HG03025 (cell line): ENCODE measurements around the gene MTMR12.

Source experiments
- ATAC-seq: cut with Tn5 transposase; IDR thresholded peaks from one replicate; pipeline ENCODE4 v1.9.1; 2021; ENCODE audit warnings: mild to moderate bottlenecking, moderate library complexity; ENCODE audit not compliant: unreplicated experiment, low FRiP score

Gene MTMR12

GRCh38 chr5:32206509-32207354 lies 106.0 kb downstream of the MTMR12 start:
- peak; percentile 38 for ATAC-seq

GRCh38 chr5:32206053-32206452 lies 106.7 kb downstream of the MTMR12 start:
- no peak for ATAC-seq

DNA sequence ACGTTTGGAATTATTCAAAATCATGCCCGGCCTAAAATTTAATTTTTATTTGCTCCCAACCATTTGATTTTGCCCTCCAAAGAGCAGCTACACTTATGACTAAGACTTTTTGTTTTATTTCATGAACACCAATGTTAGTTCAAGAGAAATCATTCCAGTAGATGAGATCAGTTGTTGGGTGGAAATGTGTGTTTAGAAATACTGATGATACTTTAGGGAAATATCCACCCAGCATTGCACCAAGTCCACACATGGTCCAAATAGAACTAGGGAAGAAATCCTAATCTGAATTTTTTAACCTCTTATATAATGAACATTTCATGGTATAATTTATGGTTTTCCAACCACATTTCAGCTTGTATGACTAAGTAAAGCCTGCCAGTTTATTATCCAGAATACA lies 110.3 kb downstream of the MTMR12 start:
- no peak for ATAC-seq

DNA sequence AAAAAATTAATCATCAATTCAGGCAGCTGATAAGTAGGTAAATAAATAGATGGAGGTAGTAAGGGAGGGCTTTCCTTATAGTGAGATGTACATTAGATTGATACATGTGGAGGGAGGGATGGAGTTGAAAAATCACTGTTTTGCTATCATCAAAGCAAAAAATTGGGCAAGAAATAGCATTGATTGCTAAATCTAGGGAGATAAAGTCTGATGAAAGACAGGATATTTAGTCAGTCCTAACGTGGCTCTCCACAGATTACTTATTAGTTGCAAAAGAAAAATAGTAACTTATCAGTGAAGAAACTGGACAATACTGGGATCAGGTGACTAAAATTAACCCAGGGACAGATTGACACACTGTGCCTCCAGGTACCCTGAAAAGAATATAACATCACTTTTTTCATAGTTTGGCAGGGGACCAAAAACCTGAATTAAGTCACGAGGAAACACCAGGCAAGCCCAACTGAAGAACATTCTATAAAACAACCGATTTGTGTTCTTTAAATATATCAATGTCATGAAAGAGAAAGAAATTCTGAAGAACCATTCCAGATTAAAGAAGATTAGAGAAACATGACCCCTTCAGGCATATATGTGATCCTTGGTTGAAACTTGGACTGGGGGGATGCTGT lies 111.5 kb downstream of the MTMR12 start:
- no peak for ATAC-seq

DNA sequence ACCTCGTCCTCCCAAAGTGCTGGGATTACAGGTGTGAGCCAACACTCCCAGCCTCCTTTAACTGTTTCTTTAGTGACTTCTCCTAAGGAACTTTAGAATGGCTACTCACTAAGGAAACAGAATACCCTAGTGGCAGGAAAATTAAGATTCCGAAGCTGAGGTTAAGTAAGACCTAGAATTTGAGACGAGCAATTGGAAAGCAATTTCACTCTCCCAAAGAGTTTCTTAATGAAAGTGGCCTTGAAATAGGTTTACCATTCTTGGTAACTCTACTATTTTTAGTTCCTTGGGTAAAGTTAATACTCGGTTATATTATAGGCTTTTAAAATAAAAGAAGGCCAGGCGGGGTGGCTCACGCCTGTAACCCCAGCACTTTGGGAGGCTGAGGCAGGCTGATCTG lies 115.7 kb downstream of the MTMR12 start:
- ATAC-seq: no peak

DNA sequence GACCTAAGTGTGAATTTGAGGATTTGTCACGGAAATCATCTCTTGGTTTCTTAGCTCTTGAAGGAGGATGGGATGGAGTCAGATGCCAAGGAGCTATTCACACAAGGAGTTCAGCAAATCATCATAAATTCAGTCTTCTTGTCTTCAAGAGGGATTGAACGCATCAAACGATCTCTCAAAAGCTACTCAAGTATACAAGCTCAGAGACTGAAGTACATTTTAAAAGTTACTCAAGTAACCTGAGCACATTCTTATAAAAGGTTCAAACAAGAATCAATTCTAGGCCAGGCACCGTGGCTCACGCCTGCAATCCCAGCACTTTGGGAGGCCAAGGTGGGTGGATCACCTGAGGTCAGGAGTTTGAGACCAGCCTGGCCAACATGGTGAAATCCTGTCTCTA lies 117.5 kb downstream of the MTMR12 start:
- ATAC-seq: no peak

- no peak for ATAC-seq
Observed at GRCh38 chr5:32193591-32193990, 119.1 kb downstream of the MTMR12 start.

- no peak for ATAC-seq
Observed at GRCh38 chr5:32190095-32190494, 122.6 kb downstream of the MTMR12 start.

GRCh38 chr5:32187675-32188074 lies 125.1 kb downstream of the MTMR12 start:
- ATAC-seq: no peak

DNA sequence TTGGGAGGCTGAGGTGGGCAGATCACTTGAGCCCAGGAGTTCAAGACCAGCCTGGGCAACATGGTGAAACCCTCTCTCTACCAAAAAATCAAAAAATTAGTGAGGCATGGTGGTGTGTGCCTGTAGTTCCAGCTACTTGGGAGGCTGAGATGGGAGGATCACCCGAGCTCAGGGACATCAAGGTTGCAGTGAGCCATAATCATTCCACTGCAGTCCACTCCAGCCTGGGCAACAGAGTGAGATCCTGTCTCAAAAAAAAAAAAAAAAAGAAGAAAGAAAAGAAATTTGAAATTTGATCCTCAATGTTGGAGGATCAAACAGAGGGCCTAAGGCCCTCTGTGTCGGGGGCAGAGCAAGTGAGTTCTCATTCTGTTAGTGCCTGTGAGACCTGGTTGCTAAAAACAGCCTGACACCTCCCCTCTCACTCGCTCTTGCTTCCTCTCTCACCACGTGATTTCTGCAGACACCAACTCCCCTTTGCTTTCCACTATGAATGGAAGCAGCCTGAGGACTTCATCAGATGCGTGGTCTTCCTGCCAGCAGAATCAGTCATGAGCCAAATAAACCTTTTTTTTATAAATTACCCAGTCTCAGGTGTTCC lies 130.2 kb downstream of the MTMR12 start:
- ATAC-seq: peak; percentile 55
